Calu3 (cell line): ENCODE results near the gene LAMA1. TPM values are rescaled to one million over a fixed set of nuclear protein-coding genes. Genes with fewer than 3 reads are reported as not detected.

Source experiments
- BruUV-seq: library from RNA; stranded (reverse); fragments of 400-500 nt; replicated peaks from 2 replicates; lab custom pipeline; 2021; lab: Mats Ljungman, UMichigan
- CTCF ChIA-PET: fragments of 300-600 bp; sonication (Branson Sonifier 250); formaldehyde crosslinking; loops from one replicate; lab custom pipeline; 2022; ENCODE audit warnings: antibody characterized with exemption; lab: Charles Lee
- DNase-seq: peaks from one replicate; pipeline ENCODE4 v3.0.0; 2022
- H3K27ac Mint-ChIP-seq: one replicate; pipeline ENCODE4 v1.8.0; 2022; ENCODE audit warnings: mixed read lengths; ENCODE audit not compliant: unreplicated experiment
- H3K27me3 Mint-ChIP-seq: one replicate; pipeline ENCODE4 v1.8.0; 2022; ENCODE audit warnings: mixed read lengths; ENCODE audit not compliant: unreplicated experiment
- H3K36me3 Mint-ChIP-seq: one replicate; pipeline ENCODE4 v1.8.0; 2022; ENCODE audit warnings: mild to moderate bottlenecking, moderate library complexity, mixed read lengths; ENCODE audit not compliant: insufficient read depth, unreplicated experiment
- H3K4me1 Mint-ChIP-seq: one replicate; pipeline ENCODE4 v1.8.0; 2022; ENCODE audit warnings: mild to moderate bottlenecking, low read depth, mixed read lengths; ENCODE audit not compliant: unreplicated experiment
- H3K4me3 Mint-ChIP-seq: one replicate; pipeline ENCODE4 v1.8.0; 2022; ENCODE audit warnings: mild to moderate bottlenecking, low read depth, moderate library complexity, mixed read lengths; ENCODE audit not compliant: unreplicated experiment
- H3K9me3 Mint-ChIP-seq: one replicate; pipeline ENCODE4 v1.8.0; 2022; ENCODE audit warnings: low read depth, mixed read lengths; ENCODE audit not compliant: unreplicated experiment
- intact Hi-C: fragments of 100-400 bp; cut with micrococcal nuclease; formaldehyde crosslinking; loops from one replicate; pipeline ENCODE4 v1.10.0; 2022; ENCODE audit not compliant: unreplicated experiment
- total RNA-seq: library from RNA; stranded (reverse); gene quantifications from 2 replicates; pipeline ENCODE4 v1.2.3, GENCODE V29; 2022
- TF ChIP-seq, protein P1 (sequence below): fragments of 200-600 bp; IDR thresholded peaks from one replicate; pipeline ENCODE4 v1.8.0; 2022; ENCODE audit warnings: antibody characterized with exemption; ENCODE audit not compliant: unreplicated experiment

The LAMA1 gene
- total RNA-seq, 1 experiment from 2014 or later = not detected

DNA sequence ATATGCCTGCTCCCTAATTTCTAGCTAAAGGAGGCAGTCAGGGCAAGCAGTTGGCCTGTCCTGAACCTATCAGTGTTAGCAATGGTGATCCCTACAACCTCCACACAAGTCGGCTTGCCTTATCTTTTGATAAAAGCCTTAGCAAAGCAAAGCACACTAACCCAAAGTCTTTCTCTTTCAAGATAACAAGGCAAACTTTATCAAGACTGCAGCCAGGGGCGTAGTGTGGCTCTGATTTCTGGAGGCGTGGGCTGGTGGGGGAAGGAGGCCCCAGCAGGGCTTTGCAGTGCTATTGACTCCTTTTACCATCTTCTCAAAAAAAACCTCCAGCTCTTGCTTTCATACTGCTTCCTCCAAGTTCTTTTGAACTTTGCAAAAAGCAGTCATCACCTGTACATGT lies 40.2 kb upstream of the LAMA1 start:
- H3K27ac Mint-ChIP-seq = no peak overlapping the region

DNA sequence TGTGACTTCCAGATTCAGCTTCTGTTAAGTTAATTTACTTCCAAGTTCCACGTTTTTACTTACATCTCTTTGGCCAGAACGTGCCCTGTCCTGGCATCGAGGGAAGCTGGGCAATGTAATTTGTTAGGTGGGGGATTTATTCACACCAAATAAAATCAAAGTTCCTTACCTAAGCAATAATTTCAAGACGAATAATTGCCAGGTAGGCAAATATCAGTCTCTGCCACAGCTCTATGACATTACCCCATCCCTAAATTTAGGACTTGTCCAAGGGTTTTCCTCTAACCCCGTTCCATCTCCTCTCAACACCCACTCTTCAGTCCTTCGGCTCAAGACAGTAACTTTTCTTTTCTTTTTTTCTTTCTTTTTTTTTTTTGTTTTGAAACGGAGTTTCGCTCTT lies 38.3 kb upstream of the LAMA1 start:
- no peak overlapping the region for H3K27ac Mint-ChIP-seq
- intact Hi-C loops = no loop called here

More for the DNA sequence above, 40.2 kb upstream of the LAMA1 start:
- peaks cover 16% of the 10 kb centered on the region for H3K27me3 Mint-ChIP-seq
- BruUV-seq = no TSS peak
- H3K9me3 Mint-ChIP-seq = no peaks in the 10 kb centered on the region
- CTCF ChIA-PET = no interaction called here
- no peaks in the 10 kb centered on the region for H3K4me1 Mint-ChIP-seq
- no peak for DNase-seq
- TF ChIP-seq, protein P1, sequence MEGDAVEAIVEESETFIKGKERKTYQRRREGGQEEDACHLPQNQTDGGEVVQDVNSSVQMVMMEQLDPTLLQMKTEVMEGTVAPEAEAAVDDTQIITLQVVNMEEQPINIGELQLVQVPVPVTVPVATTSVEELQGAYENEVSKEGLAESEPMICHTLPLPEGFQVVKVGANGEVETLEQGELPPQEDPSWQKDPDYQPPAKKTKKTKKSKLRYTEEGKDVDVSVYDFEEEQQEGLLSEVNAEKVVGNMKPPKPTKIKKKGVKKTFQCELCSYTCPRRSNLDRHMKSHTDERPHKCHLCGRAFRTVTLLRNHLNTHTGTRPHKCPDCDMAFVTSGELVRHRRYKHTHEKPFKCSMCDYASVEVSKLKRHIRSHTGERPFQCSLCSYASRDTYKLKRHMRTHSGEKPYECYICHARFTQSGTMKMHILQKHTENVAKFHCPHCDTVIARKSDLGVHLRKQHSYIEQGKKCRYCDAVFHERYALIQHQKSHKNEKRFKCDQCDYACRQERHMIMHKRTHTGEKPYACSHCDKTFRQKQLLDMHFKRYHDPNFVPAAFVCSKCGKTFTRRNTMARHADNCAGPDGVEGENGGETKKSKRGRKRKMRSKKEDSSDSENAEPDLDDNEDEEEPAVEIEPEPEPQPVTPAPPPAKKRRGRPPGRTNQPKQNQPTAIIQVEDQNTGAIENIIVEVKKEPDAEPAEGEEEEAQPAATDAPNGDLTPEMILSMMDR = no peak
- no peak overlapping the region for H3K4me3 Mint-ChIP-seq
- H3K36me3 Mint-ChIP-seq = no peaks in the 10 kb centered on the region
- intact Hi-C loops = no loop called here

GRCh38 chr18:7155092-7155491 lies 37.5 kb upstream of the LAMA1 start:
- H3K27ac Mint-ChIP-seq = no peak overlapping the region
- no peak for DNase-seq
- H3K27me3 Mint-ChIP-seq = no peaks in the 10 kb centered on the region
- intact Hi-C loops = no loop called here
- no peaks in the 10 kb centered on the region for H3K9me3 Mint-ChIP-seq
- no peak overlapping the region for H3K4me3 Mint-ChIP-seq
- CTCF ChIA-PET = no interaction called here
- BruUV-seq = no TSS peak
- H3K4me1 Mint-ChIP-seq = no peaks in the 10 kb centered on the region
- TF ChIP-seq, protein P1 = no peak
- H3K36me3 Mint-ChIP-seq = no peaks in the 10 kb centered on the region

More for the DNA sequence above, 38.3 kb upstream of the LAMA1 start:
- CTCF ChIA-PET = no interaction called here
- DNase-seq = no peak
- H3K36me3 Mint-ChIP-seq = no peaks in the 10 kb centered on the region
- no peaks in the 10 kb centered on the region for H3K27me3 Mint-ChIP-seq
- TF ChIP-seq, protein P1 = no peak
- no peak overlapping the region for H3K4me3 Mint-ChIP-seq
- no peaks in the 10 kb centered on the region for H3K9me3 Mint-ChIP-seq
- no peaks in the 10 kb centered on the region for H3K4me1 Mint-ChIP-seq
- no TSS peak for BruUV-seq

DNA sequence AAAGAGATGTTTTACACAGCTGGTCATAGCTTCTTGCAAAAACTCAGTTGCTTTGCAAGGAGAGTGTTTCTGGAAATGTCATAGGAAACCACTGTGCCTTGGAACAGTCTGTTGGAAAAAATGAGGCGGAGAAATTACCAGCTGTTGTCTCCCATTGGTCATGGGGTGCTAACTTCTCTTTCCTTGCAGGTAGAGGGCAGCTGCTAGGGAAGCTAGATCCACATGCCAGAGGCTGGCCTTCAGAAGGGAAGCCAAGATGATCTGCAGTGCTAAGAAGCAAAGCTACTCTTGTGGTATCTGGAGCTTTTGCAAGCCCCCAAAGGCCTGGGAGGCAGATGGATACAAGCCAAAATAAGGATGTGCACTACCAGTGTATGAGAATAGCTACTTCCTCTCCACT lies 34.8 kb upstream of the LAMA1 start:
- no peak for DNase-seq
- BruUV-seq = no TSS peak
- intact Hi-C loops = no loop called here
- no peaks in the 10 kb centered on the region for H3K36me3 Mint-ChIP-seq
- TF ChIP-seq, protein P1 = no peak
- CTCF ChIA-PET = no interaction called here
- H3K27ac Mint-ChIP-seq = no peak overlapping the region
- no peak overlapping the region for H3K4me3 Mint-ChIP-seq
- H3K27me3 Mint-ChIP-seq = no peaks in the 10 kb centered on the region
- no peaks in the 10 kb centered on the region for H3K4me1 Mint-ChIP-seq
- H3K9me3 Mint-ChIP-seq = no peaks in the 10 kb centered on the region
